Measurements from ENCODE around the gene CDYL.

DNA sequence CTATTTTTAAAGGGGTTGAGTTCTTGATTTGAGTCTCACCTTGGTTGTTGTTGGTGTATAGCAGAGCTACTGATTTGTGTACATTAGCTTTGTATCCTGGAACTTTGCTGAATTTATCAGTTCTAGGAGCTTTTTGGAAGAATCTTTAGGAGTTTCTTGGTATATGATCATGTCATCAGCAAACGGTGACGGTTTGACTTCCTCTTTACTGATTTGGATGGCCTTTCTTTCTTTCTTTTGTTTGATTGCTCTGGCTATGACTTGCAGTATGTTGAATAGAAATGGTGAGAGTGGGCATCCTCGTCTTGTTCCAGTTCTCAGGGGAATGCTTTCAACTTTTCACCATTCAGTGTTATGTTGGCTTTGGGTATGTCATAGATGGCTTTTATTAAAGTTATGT lies 64.0 kb downstream of the CDYL start:
- TF ChIP-seq, protein P1, sequence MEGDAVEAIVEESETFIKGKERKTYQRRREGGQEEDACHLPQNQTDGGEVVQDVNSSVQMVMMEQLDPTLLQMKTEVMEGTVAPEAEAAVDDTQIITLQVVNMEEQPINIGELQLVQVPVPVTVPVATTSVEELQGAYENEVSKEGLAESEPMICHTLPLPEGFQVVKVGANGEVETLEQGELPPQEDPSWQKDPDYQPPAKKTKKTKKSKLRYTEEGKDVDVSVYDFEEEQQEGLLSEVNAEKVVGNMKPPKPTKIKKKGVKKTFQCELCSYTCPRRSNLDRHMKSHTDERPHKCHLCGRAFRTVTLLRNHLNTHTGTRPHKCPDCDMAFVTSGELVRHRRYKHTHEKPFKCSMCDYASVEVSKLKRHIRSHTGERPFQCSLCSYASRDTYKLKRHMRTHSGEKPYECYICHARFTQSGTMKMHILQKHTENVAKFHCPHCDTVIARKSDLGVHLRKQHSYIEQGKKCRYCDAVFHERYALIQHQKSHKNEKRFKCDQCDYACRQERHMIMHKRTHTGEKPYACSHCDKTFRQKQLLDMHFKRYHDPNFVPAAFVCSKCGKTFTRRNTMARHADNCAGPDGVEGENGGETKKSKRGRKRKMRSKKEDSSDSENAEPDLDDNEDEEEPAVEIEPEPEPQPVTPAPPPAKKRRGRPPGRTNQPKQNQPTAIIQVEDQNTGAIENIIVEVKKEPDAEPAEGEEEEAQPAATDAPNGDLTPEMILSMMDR (IDR thresholded peaks at IDR 0.05) = no peak
- TF ChIP-seq POLR2AphosphoS5 (IDR thresholded peaks at IDR 0.05) = no peak
- no peak for TF ChIP-seq POLR2A (IDR thresholded peaks at IDR 0.05; ENCODE audit: low read depth)
- TF ChIP-seq EP300 (IDR thresholded peaks at IDR 0.05) = no peak
